ENCODE measurements around the gene BUD13. TPM values are rescaled to one million over a fixed set of nuclear protein-coding genes. Genes with fewer than 3 reads are reported as not detected.
A peak's percentile ranks its signal among the peaks of the same experiment; 100 is the strongest.

BUD13 gene
- total RNA-seq, 2 donors from 2014 or later = 8.9 to 15.8 TPM

DNA sequence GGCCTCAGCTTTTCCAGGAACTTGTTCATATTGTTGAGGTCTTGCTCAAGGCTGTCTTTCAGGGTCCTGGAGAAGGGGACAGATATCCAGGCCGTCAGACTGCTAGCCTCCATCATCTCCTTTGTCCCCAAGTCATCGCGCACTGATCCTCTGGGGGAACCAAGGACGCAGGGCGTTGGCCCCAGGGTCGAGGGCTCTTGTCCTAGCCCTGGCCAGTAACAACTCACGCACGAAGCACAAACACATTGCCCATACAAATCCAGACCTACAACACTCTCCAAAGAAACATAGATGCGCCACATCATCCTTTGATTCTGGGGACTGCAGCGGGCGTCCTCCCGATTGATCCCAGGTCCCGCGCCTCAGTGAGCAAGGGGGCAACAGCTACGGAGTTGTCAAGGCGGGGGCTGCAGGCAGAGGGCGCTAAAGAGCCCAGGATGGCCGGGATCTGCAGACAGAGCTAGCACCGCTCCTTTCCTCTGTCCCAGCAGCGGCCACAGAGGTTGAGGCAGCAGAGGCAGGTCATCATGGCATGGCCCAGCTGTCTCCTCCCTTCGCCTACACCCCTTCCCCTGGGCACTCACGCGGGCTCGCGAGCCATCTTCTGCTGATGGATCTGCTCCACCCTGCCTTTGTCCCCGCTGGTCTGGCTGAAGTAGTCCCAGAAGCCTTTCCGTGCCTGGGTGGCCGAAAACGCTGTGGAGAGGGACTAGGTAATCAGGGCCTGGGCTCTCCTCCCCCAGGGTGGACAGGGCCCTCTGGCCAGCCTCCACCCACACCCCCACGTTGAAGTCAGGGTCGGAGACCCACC lies 18.4 kb upstream of the BUD13 start:
- Histone ChIP-seq H3K27me3 (no peaks in the 10 kb centered on the region), H3K27ac (no peak overlapping the region)

DNA sequence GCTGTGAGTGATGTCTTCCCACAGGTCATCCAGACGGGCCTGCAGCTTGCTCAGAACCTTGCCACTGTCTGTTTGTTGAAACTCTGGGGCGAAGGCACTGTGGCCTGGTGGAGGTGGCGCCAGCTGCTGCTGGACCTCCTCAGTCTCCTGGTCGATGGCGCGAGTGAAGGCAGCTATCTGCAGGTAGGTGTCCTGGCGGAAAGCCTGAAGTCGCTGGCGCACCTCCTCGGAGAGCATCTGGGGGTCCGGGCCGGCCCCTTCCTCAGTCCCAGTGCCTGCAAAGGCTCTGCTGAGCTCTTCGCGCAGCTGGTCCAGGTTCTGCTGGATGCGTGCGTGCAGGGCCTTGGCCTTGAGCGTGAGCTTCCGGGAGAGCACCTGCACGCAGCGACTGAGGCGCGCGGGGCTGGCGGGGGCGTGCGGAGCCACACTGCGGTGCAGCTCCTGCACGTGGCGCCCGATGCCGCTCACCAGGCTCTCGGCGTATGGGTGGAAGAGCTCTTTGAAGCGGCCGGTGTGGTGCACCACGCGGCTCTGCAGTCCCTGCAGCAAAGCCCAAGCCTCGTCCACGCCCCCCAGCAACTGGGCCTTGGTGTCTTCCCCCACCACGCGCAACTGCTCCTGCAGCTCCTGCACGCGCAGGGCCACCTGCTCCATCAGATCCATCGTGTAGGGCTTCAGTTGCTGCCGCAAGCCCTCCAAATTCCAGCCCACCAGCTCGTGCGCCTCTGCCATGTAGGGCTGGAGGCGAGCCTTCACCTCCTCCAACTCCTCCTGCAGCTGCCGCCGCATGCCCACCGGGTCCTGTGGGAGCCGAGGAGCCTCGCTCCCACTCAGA lies 17.6 kb upstream of the BUD13 start:
- DNase-seq (no peak), ATAC-seq (no peak)
- intact Hi-C loops (cut with DNase I) = loop anchor here (5.0 to 10.0 kb wide), 2 partner anchors 47 to 314 kb away; partner anchors contain the start of gene APOA1
- TF ChIP-seq, protein P1, sequence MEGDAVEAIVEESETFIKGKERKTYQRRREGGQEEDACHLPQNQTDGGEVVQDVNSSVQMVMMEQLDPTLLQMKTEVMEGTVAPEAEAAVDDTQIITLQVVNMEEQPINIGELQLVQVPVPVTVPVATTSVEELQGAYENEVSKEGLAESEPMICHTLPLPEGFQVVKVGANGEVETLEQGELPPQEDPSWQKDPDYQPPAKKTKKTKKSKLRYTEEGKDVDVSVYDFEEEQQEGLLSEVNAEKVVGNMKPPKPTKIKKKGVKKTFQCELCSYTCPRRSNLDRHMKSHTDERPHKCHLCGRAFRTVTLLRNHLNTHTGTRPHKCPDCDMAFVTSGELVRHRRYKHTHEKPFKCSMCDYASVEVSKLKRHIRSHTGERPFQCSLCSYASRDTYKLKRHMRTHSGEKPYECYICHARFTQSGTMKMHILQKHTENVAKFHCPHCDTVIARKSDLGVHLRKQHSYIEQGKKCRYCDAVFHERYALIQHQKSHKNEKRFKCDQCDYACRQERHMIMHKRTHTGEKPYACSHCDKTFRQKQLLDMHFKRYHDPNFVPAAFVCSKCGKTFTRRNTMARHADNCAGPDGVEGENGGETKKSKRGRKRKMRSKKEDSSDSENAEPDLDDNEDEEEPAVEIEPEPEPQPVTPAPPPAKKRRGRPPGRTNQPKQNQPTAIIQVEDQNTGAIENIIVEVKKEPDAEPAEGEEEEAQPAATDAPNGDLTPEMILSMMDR (IDR thresholded peaks at IDR 0.05) = no peak
- TF ChIP-seq POLR2A (IDR thresholded peaks at IDR 0.05) = no peak
- 64 to 74% methylated on average over 19 to 43 of the region's 53 CpGs for WGBS, 2 donors
- no peaks in the 10 kb centered on the region for H3K27me3 ChIP-seq
- no peak overlapping the region for H3K4me3 ChIP-seq
- H3K9me3 ChIP-seq = no peaks in the 10 kb centered on the region
- peaks cover 0 to 3% of the 10 kb centered on the region in 2 donors for H3K36me3 ChIP-seq (replicated peaks in 1 of 2; ENCODE audit: insufficient read depth in 1 of 2, low read depth in 2 of 2)
- H3K27ac ChIP-seq = no peak overlapping the region
- peaks cover 48% of the 10 kb centered on the region for H3K4me1 ChIP-seq

More for the DNA sequence above, 18.4 kb upstream of the BUD13 start:
- H3K9me3 ChIP-seq = no peaks in the 10 kb centered on the region
- 22% methylated on average over 19 to 31 of the region's 31 CpGs for WGBS, 2 donors
- peaks cover 45% of the 10 kb centered on the region for H3K4me1 ChIP-seq
- H3K4me3 ChIP-seq = no peak overlapping the region
- ATAC-seq (peak; percentile 69), DNase-seq (peak; percentile 80 to 84 (median 82))
- intact Hi-C loops (cut with DNase I) = loop anchor here (5.0 to 10.0 kb wide), 2 partner anchors 46 to 314 kb away; partner anchors contain the start of gene APOA1
- no peaks in the 10 kb centered on the region for H3K36me3 ChIP-seq (replicated peaks in 1 of 2; ENCODE audit: insufficient read depth in 1 of 2, low read depth in 2 of 2)
- no peak for TF ChIP-seq POLR2A (IDR thresholded peaks at IDR 0.05)
- TF ChIP-seq, protein P1 (IDR thresholded peaks at IDR 0.05) = peak; percentile 80 to 95 (median 90)

DNA sequence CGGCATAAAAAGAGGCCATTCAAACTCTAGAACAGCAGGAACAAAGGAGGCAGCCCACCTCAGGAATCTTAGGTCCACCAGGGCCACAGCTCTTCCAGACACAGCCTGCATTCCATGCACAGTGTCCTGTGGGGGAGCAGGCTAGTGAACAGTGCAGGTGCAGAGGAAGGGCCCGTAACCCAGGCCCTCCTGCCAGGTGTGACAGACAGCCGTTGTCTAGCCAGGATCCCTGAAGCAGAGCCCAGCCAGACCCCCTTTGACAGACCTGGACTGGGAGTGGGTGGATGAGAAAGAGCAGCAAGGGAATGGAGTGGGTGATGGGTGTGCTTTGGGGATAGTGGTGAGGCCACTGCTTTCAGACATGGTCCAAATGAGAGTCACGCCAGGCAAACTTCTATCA lies 16.2 kb upstream of the BUD13 start:
- H3K9me3 ChIP-seq = no peaks in the 10 kb centered on the region
- peaks cover 48% of the 10 kb centered on the region for H3K4me1 ChIP-seq
- no peak for DNase-seq
- no peak overlapping the region for H3K4me3 ChIP-seq
- no peak for ATAC-seq
- WGBS, 2 donors = 70 to 73% methylated on average over 4 of the region's 4 CpGs
- intact Hi-C loops (cut with DNase I) = no loop called here
- TF ChIP-seq, protein P1 (IDR thresholded peaks at IDR 0.05) = no peak
- no peak for TF ChIP-seq POLR2A (IDR thresholded peaks at IDR 0.05)
- H3K36me3 ChIP-seq (replicated peaks in 1 of 2; ENCODE audit: insufficient read depth in 1 of 2, low read depth in 2 of 2) = peaks cover 0 to 13% of the 10 kb centered on the region in 2 donors
- no peaks in the 10 kb centered on the region for H3K27me3 ChIP-seq
- H3K27ac ChIP-seq = no peak overlapping the region

DNA sequence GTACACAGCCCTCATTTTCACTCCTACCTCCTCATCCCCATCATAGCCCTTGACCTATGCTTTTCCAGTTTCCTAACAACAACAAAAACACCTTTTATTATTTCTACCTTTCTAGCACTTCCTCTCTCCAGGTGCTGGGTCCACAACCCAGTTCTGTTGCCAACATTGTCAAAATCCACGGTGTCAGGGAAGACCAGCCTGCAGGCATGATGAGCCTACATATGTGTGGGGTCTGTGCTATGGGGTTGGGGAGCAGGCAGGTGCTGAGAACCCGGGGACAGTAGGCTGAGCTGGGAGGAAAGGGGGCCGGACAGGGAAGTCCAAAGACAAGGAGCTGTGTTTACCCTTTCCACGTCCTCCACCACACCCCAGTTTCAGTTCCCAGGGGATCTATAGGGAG lies 15.7 kb upstream of the BUD13 start:
- peak overlapping the region; percentile 59 to 86 (median 76) for H3K27ac ChIP-seq
- no peak for DNase-seq

More for the DNA sequence above, 15.7 kb upstream of the BUD13 start:
- TF ChIP-seq POLR2A (IDR thresholded peaks at IDR 0.05) = no peak
- TF ChIP-seq, protein P1 (IDR thresholded peaks at IDR 0.05) = no peak
- WGBS, 2 donors = 48 to 53% methylated on average over 4 of the region's 4 CpGs
- H3K27me3 ChIP-seq = no peaks in the 10 kb centered on the region
- ATAC-seq = no peak
- H3K4me1 ChIP-seq = peaks cover 48% of the 10 kb centered on the region
- H3K4me3 ChIP-seq = no peak overlapping the region
- intact Hi-C loops (cut with DNase I) = no loop called here
- no peaks in the 10 kb centered on the region for H3K9me3 ChIP-seq
- peaks cover 0 to 13% of the 10 kb centered on the region in 2 donors for H3K36me3 ChIP-seq (replicated peaks in 1 of 2; ENCODE audit: insufficient read depth in 1 of 2, low read depth in 2 of 2)

All from body of pancreas (tissue), 4 donors.